ENCODE measurements around the gene TMEM119.
"Not testable (repeated sequence)": the region's sequence is repeated elsewhere in the genome, so short reads cannot be mapped to it uniquely, and the experiment has no call there.

Gene TMEM119

DNA sequence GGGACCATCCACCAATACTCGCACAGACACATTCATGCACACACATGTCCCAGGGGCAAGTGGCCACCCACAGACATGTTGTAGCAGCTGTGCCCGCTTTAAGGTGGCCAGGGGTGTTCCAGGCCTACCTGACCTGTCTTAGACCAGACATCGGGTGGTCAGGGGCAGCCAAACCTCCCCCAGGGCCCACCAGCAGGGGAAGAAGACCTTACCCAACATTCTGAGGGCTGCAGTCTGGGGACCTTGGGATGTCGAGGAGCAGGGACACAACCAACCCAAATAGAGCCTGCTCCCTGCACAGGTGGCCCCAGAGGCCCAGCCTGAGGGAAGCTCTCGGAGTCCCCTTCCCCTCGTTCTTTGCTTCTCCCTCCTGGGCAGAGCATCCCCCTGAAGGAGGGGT is 1.7 kb upstream of the TMEM119 start:
- no peak for DNase-seq

DNA sequence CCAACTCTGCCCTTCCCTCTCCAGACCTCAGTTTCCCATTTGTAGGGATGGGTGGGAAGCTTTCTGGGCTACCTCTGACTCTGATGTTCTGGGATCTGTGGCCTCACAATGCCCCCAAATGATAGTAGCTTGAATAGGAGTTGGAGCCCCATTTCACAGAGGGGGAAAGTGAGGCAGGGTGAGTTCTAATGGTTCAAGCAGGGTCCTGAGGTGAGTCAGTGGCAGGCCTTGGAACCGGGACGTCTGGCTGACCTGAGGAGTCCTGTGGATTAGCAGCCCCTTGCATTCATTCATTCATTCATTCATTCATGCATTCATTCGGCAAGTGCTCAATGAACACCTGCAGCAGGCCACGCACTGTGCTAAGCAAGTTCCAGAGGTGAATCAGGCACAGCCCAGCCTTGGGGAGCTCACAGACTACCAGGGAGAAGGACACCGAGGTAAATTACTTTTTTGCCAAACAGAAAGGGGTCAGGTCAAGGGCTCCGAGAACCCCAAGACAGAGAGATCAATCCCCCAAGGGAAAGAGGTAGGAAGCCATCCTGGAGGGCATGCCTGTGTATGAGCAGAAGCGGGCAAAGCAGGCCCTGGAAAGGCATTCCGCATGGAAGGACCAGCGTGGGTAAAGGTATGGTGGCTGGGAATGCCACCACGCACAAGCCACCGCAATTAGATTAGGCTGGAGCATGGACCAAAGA is 818 bp upstream of the TMEM119 start:
- no peak for DNase-seq

DNA sequence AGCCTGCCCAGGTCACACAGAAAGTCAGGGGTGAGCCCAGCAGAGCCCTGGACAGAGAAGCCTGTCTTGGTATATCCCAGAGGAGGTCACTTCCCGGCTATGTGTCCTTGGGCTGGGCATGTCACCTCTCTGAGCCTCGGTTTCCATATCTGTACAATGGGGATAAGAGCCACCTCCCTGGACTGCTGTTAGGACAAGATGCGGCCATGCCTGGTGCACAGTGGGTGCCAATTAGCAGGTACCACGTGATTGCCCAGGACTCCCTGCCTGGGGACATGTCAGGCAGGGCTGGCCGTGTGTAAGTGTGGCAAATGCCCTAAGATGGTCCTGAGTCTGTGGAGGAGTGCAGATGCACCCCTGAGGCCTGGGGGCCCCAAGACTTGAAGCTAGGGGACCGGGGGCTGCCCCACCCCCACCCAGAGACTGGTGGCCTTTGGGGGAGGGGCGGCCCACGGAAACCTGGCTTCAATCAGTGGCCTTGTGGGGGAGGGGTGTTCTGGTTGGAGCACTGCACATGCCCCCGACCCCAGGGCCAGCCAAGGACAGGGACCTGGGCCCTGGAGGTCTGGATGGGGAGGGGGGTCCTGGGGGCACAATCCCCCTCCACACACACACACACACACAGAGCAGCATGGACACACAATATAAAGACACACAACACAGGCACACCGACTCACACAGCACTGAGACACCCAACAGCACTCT is 878 bp downstream of the TMEM119 start:
- DNase-seq = no peak

GRCh38 chr12:108595711-108596647 is 1.9 kb downstream of the TMEM119 start:
- DNase-seq = no peak

- no peak for DNase-seq
Observed at GRCh38 chr12:108594960-108595710, 2.7 kb downstream of the TMEM119 start.

DNA sequence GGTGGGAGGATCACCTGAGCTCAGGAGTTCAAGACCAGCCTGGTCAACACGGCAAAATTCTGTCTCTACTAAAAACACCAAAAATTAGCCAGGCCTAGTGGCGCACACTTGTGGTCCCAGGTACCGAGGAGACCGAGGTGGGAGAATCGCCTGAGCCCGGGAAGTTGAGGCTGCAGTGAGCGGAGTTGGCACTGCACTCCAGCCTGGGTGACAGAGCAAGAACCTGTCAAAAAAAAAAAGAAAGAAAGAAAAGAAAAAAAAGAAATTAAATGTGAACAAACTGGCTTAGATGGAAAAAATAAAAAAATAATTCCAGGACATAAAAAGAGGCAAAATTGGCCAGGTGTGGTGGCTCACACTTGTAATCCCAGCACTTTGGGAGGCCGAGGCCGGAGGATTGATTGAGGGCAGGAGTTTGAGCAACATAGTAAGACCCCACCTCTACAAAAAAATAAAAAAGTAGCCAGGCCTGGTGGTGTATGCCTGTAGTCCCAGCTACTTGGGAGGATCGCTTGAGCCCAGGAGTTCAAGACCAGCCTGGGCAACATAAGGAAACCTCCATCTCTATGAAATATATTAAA is 3.5 kb downstream of the TMEM119 start:
- DNase-seq = no peak

DNA sequence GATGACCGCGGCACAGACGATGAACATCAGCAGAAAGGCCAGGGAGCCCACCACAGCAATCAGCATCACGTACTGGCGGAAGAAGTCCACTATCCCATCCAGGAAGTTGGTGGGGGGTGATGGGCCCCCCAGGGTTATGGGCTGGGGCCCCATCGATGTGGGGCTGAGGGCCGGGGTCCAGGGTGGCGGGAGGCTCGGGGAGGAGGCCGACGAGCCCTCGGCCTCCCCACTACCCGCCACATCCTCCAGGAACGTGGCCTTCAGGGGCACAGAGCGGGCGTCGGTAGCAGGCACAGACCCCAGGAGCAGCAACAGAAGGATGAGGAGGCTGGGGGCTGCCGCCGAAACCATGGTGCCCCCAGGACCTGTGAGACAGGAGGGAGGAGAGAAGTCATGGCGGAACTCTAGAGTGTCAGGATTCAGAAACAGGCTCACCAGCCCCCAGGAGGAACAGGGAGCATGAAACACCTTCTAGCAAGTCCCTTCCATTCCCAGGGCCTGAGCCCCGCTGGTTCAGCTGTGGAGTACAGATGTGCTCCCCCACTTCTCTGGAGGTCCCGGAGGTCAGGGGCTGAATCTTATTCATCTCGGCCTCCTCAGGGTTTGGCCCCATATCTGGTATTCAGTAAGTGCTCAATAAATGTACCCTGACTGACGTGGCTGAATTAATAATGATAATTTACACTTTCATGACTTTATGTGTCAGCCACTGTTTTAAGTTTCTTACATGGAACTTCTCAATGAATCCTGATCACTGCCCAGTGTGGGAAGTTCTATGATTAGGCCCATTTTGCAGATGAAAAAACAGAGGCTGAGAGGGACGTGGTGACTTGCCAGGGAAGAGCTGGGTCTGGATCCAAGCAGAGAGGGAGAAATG is 5.6 kb downstream of the TMEM119 start:
- no peak for DNase-seq

DNA sequence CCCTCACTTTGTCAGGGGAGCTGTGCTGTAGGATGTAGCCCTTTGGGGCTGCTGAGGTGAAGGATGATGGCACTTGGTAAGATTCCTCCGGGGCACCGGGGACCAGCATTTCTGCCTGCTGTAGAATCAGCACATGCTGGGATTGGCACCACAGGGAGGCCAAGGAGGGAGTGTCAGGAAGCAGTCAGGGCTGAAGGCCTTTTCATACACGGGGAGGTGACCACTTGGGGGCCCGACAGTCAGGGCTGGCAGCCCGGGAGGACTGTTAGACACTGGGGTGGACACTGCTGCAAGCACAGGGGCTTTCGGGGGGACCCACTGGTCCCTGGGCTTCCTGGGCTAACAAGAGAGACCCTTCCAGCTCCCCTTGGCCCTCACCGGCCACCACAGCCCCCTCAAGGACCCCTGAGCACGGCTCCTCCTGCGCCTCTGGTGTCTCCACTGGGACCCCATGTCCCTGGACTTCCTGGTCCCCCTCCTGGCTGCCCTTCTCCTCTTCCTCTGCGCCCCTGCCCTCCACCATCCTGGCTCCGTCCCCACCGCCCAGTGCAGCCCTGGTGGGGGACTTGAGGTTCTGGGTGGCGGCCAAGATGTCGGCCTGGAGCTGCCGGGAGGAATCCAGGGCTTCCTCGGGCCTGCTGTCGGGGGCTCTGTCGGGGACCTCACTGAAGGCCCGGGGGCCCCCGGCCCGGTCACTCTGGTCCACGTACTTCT is 6.5 kb downstream of the TMEM119 start:
- DNase-seq = no peak

DNA sequence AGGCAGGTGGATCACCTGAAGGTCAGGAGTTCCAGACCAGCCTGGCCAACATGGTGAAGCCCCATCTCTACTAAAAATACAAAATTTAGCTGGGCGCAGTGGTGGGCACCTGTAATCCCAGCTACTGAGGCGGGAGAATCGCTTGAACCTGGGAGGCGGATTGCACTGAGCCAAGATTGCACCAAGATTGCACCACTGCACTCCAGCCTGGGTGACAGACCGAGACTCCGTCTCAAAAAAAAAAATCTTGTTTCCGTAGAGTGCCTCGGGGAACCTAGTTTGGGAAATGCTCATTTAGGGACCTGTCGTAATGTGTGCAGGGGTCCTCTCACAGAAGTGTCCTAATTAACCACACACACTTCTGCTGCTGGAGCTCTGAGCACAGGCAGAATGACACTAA is 7.4 kb downstream of the TMEM119 start:
- not testable (repeated sequence) for DNase-seq

GRCh38 chr12:108589840-108590229 is 8.0 kb downstream of the TMEM119 start:
- no peak for DNase-seq

DNA sequence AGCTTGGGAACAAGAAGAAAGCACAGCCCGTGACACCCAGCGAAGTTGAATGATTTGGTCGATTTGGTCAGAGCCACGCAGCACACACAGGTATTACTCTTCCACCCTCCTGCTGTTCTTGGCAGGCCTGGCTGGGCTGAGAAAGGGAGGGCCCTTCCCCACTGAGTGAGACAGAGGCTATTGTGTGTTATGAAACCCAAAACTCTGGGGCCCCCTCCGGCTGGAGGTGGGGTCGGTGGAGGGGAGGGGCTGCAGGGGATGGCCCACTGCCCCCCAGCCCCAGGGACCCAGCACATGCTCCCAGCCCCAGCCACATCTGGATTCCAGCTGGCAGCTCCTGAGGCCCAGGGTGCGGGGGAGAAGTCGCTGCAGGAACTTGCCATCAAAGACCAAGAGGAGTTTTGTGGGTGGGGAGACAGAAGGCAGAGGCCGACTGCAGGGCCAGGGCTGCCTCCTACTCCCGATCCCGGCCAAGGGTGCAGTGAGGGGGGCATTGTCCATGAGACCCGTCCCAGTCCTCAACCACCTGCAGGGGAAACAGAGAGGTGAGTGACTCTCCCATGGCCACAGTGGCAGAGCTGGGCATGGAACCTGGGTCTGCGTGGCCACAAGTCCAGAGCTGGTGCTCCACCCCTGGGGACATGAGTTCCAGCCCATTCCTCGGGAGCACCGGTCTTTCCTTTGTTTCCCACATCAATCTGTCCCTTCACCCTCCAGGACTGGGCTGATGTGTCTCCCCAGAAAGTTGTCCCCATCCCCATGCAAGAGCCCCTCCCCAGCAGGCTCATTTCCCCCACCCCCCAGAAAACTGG is 8.7 kb downstream of the TMEM119 start:
- no peak for DNase-seq

DNA sequence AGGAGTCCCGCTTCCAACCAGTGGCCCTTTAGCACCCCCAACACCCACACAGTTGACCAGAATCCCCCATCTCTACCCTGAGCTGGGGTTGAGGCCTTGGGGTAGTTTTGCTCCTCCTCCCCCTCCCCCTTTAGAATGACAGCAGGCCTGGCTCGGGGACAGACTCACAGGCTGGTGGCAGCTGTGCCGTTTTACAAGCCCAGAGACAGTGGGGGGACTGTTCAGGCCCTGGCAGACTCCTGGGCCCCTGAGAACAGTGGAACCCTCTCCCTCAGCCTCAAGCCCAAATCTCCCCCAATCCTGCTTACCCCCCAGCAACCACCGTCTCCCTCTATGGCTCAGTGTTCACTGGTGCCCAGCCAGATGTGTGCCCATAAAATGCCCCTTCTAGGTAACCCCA is 10.1 kb downstream of the TMEM119 start:
- no peak for DNase-seq

- DNase-seq = no peak
Observed at GRCh38 chr12:108586306-108586705, 11.6 kb downstream of the TMEM119 start.

DNA sequence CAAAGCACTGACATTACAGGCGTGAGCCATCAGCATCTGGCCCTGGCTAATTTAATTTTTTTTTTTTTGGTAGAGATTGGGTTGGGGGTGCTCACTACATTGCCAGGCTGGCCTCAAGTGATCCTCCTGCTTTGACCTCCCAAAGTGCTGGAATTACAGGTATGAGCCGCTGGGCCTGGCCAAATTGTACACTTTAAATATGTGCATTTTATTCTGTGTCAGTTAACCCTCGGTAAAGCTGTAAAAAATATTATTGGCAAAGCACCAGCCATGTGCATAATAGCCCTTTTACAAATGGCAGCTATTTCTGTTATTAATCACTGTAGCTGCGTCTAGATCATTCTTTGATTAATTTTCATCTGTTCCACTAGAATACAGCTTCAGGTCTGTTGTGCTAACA is 12.0 kb downstream of the TMEM119 start:
- DNase-seq = no peak

DNA sequence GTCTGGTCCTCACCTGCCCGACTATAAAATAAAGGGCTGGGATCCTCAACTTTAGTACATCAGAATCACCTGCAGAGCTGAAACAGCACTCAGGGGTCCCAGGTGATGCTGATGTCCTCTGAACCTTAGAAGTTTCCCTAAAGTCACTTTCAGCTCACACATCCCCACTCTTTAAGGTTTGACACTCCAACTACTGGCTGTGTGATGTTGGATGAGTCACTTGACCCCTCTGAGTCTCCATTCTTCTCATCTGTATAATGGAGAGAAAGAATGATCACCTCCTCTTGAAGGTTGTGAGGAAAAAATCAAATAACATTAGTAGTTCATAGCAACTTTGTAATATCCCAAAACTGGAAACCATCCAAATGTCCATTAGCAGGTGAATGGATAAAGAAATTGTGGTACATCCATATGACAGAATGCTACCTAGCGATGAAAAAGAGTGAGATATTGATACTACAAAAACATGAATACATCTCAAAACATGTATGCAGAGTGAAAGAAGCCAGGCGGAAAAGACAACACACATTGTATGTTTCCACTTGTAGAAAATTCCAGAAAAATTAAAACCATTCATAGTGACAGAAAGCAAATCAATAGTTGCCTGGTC is 13.3 kb downstream of the TMEM119 start:
- no peak for DNase-seq

- DNase-seq = no peak
Observed at GRCh38 chr12:108583991-108584390, 13.9 kb downstream of the TMEM119 start.

- DNase-seq = no peak
Observed at GRCh38 chr12:108582978-108583770, 14.7 kb downstream of the TMEM119 start.

DNA sequence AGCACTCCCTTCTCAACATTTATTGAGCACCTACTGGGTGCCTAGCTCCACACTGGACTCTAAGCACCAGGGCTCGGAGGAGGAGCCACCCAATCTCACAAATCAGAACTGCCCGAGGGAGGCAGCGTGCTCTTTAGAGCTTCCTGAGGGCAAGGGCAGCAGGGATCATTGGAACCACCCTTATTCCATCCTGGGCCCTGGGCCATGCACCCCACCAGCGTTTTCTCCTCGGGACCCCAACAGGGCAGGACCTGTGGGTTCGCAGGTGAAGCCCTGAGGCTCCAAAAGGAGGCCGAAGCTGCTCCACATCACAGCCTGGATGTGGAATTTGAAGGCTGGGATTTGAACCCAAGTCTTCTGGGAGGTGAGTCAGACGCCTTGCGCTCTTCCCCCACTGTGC is 15.4 kb downstream of the TMEM119 start:
- no peak for DNase-seq

Data from amniotic stem cell (primary cell).